Nephron (organoid): Measurements from ENCODE around the gene EDN2.

Experiments used
- H3K27ac Mint-ChIP-seq, 3 experiments: 2 replicates each; pipeline ENCODE4 v1.8.0; 2020; ENCODE audit warnings: mixed read lengths in 3 of 3, mild to moderate bottlenecking in 2 of 3, moderate library complexity in 1 of 3
- H3K27me3 Mint-ChIP-seq: 2 replicates; pipeline ENCODE4 v1.8.0; 2021; ENCODE audit warnings: low read depth, mild to moderate bottlenecking, moderate library complexity, mixed read lengths
- H3K36me3 Mint-ChIP-seq: 2 replicates; pipeline ENCODE4 v1.8.0; 2020; ENCODE audit warnings: low read depth, mixed read lengths
- H3K4me1 Mint-ChIP-seq: 2 replicates; pipeline ENCODE4 v1.8.0; 2020; ENCODE audit warnings: mixed read lengths
- H3K4me3 Mint-ChIP-seq, 3 experiments: 2 replicates each; pipeline ENCODE4 v1.8.0; 2020; ENCODE audit warnings: mild to moderate bottlenecking in 3 of 3, mixed read lengths in 3 of 3, moderate library complexity in 2 of 3
- H3K9me3 Mint-ChIP-seq: 2 replicates; pipeline ENCODE4 v1.8.0; 2020; ENCODE audit warnings: mixed read lengths
- TF ChIP-seq, protein P1 (sequence below), 3 experiments: fragments of 200-600 bp; sonication (generic); IDR thresholded peaks; one replicate each; pipeline ENCODE4 v1.5.0; 2021; ENCODE audit warnings: antibody characterized with exemption in 3 of 3; ENCODE audit not compliant: unreplicated experiment in 3 of 3

The EDN2 gene

DNA sequence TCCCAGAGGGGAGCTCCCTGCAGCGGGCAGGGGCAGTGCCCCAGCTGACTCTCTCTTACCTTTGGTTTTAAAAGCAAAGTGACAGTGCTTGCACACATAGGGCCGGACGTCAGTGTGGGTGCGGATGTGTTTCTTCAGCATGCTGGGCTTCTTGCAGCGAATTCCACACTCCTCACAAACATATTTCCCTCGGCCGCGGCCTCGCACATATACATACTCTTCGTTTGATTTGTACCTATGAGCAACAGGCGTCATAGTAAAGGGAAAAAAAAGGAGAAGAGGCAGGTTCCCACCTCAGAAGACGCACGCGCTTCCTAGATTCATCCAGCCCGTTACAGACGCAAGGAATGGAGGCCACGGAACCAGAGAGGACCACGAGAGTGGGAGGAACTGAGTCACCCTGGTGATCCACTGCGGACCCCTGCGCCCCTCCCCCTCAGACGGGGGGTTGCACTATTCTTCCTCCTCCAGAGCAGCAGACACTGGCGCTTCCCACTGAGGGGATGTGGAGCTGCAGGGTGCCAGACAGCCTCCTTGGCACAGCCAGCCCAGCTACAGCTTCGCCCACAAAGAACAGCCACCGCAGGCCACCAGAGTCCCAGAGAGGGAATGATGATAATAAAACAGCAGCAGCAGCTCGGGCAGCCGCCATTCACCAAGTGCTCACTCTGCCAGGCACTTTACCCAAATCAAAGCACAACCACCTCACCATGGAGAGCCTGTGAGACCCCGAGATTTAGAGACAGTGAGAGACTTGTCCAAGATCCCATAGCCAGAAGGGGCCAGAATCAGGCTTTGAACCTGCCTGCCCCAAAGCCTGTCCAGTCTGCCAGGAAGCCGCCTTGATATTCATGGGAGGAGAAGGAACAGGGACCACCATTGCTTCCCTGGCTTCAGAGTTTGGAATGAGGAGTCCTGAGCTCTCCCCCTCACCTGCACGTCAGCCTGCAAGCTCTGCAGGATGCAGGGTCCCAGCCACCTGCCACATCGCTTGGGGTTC is 40.5 kb upstream of the EDN2 start:
- TF ChIP-seq, protein P1, sequence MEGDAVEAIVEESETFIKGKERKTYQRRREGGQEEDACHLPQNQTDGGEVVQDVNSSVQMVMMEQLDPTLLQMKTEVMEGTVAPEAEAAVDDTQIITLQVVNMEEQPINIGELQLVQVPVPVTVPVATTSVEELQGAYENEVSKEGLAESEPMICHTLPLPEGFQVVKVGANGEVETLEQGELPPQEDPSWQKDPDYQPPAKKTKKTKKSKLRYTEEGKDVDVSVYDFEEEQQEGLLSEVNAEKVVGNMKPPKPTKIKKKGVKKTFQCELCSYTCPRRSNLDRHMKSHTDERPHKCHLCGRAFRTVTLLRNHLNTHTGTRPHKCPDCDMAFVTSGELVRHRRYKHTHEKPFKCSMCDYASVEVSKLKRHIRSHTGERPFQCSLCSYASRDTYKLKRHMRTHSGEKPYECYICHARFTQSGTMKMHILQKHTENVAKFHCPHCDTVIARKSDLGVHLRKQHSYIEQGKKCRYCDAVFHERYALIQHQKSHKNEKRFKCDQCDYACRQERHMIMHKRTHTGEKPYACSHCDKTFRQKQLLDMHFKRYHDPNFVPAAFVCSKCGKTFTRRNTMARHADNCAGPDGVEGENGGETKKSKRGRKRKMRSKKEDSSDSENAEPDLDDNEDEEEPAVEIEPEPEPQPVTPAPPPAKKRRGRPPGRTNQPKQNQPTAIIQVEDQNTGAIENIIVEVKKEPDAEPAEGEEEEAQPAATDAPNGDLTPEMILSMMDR (IDR thresholded peaks at IDR 0.05; ENCODE audit: unreplicated experiment in 3 of 3): no peak
- H3K27me3 Mint-ChIP-seq: peaks cover 16% of the 10 kb centered on the region
- H3K4me3 Mint-ChIP-seq: no peak overlapping the region
- H3K27ac Mint-ChIP-seq: no peak overlapping the region
- no peaks in the 10 kb centered on the region for H3K9me3 Mint-ChIP-seq
- H3K36me3 Mint-ChIP-seq: no peaks in the 10 kb centered on the region
- peaks cover 19% of the 10 kb centered on the region for H3K4me1 Mint-ChIP-seq

DNA sequence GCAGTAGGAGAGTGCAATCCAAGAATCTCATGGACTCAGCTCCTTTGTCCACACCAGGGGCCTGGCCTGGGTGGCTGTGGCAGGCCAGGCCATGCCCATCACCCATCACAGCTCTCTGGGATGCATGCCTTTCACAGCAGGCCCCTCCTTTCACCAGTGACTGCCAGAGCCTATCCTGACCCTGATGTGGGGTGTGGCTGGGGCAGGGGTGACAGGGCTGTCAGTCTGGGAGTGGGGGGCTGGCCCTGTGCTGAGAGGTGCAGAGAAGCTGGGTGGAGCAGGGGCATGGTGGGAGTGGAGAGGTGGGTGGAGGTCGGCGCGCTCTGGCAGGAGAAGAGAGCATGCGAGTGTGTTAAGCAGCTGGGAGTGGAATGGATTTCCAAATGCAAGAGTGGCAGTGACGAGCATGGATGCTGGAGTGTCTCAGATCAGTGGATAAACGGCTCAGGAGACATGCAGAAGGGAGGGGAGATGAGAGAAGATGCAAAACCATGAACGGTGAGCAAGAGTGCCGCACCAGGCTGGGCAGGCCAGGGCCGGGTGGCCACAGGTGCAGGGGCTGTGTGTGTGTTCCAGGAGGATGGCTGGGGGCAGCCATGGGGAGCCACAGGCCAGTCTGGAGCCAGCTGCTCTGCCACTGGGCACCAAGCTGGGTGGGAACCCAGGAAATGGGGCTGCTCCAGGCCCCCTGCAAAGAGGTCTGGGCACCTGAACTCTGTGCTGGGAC is 39.6 kb upstream of the EDN2 start:
- Mint-ChIP-seq H3K4me1 (peaks cover 19% of the 10 kb centered on the region), H3K9me3 (no peaks in the 10 kb centered on the region), H3K36me3 (no peaks in the 10 kb centered on the region), H3K4me3 (no peak overlapping the region), H3K27ac (no peak overlapping the region), H3K27me3 (peaks cover 16% of the 10 kb centered on the region)
- TF ChIP-seq, protein P1 (IDR thresholded peaks at IDR 0.05; ENCODE audit: unreplicated experiment in 3 of 3): no peak

DNA sequence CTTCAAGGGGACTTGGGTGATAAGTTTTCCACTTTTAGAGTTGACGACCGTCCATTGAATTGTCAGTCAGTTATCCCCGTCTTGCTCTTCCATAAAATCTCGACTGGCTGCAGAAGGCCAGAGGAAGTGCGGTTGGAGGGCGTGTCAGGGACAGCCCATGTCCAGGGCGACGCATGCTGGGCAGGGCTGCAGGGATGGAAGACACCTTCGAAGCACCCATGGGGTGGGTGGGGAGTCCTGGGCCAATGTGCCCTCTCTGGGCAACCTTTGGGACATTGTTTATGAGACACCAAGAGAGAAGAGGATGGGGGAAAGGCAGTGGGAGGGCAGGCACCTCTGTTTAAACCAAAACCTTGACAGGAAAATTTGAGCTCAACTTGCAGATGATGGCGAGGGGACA is 38.6 kb upstream of the EDN2 start:
- Mint-ChIP-seq H3K27me3 (peaks cover 19% of the 10 kb centered on the region), H3K36me3 (no peaks in the 10 kb centered on the region), H3K4me3 (no peak overlapping the region), H3K27ac (no peak overlapping the region), H3K4me1 (peaks cover 19% of the 10 kb centered on the region), H3K9me3 (no peaks in the 10 kb centered on the region)
- TF ChIP-seq, protein P1 (IDR thresholded peaks at IDR 0.05; ENCODE audit: unreplicated experiment in 3 of 3): no peak

DNA sequence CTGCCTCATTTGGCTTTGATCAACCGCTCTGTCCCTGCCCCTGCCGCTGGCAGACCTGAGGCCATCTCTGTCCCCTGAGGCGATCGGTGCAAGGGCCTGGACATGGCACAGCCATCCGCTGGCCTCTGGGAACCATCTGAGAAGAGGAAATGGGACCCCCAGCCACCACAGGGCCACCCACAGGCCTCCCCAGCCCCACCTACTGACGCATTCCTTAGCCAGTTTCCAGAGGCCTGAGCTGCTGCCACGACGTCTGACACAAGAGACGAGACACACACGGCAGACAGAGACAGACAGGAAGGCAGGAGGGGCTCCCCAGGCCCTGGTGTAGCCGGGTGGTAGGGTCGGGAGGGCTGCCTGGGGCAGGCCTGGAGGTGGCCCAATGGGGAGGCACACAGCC is 37.3 kb upstream of the EDN2 start:
- no peaks in the 10 kb centered on the region for H3K36me3 Mint-ChIP-seq
- peaks cover 32% of the 10 kb centered on the region for H3K4me1 Mint-ChIP-seq
- H3K4me3 Mint-ChIP-seq: no peak overlapping the region
- TF ChIP-seq, protein P1 (IDR thresholded peaks at IDR 0.05; ENCODE audit: unreplicated experiment in 3 of 3): no peak
- no peak overlapping the region for H3K27ac Mint-ChIP-seq
- peaks cover 20% of the 10 kb centered on the region for H3K27me3 Mint-ChIP-seq
- no peaks in the 10 kb centered on the region for H3K9me3 Mint-ChIP-seq

DNA sequence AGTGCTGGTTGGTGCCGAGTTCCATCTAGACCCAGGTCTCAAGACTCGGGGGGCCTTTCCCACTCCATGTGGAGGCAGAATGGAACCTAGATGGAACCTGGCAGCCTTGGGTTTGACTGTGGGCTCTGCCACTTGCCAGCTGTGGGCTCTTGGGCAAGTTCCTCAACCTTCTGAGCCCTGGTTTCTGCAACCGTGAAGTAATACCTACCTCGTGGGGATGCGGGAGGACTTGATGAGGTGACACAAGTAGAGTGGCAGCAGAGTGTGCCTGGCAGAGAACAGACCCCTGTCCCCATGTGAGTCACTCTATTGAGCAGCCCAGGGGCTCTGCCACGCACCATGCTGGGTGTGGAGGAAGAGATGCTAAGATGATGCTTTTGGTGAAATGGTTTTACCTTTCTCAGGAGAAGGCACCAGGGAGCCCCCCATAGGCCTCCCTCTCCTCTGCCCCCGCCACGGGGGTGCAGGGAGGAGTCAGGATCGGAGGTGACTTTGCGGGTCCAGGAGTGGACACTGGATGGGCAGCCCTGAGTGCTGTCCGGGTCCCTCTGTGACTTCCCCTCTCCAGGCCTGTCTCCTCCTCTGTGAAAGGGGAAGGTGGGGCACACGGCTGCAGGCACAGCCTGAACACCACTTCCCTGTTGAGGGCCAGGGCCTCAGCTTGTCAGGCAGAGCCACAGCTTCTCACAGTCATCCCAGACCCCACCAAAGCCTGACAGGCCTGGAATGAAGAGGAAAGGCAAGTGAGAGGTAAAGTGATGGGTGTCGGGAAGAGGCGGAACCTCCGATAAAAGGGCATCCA is 36.7 kb upstream of the EDN2 start:
- peaks cover 38% of the 10 kb centered on the region for H3K4me1 Mint-ChIP-seq
- H3K4me3 Mint-ChIP-seq: no peak overlapping the region
- no peaks in the 10 kb centered on the region for H3K36me3 Mint-ChIP-seq
- TF ChIP-seq, protein P1 (IDR thresholded peaks at IDR 0.05; ENCODE audit: unreplicated experiment in 3 of 3): no peak
- no peaks in the 10 kb centered on the region for H3K9me3 Mint-ChIP-seq
- H3K27ac Mint-ChIP-seq: no peak overlapping the region
- H3K27me3 Mint-ChIP-seq: peaks cover 19% of the 10 kb centered on the region
